ENCODE measurements around the gene HIPK2. TPM values are rescaled to one million over a fixed set of nuclear protein-coding genes. Genes with fewer than 3 reads are reported as not detected.

The HIPK2 gene
- total RNA-seq, 2 experiments from 2014 or later: 6.2 to 7.9 TPM

- Histone ChIP-seq H3K9me3 (ENCODE audit: low read length) (no peaks in the 10 kb centered on the region), H3K9me2 (ENCODE audit: insufficient read depth, low read length) (no peaks in the 10 kb centered on the region), H3K4me3 (ENCODE audit: low read depth, low read length, poor library complexity, severe bottlenecking) (no peak overlapping the region), H3K4me2 (ENCODE audit: low read length) (no peak overlapping the region), H3K27ac (ENCODE audit: low read depth, low read length, poor library complexity, severe bottlenecking) (no peak overlapping the region), H3K4me1 (ENCODE audit: insufficient read depth, low read length, poor library complexity, severe bottlenecking) (no peaks in the 10 kb centered on the region), H2AFZ (ENCODE audit: low read length) (no peak overlapping the region), H3K79me2 (ENCODE audit: insufficient read depth, low read depth, low read length) (no peaks in the 10 kb centered on the region), H3K36me3 (ENCODE audit: insufficient read depth, low read length) (no peaks in the 10 kb centered on the region), H4K20me1 (ENCODE audit: insufficient read depth, low read length) (no peaks in the 10 kb centered on the region)
- CTCF ChIA-PET (ENCODE audit: unreplicated experiment): no interaction called here
- BruUV-seq (replicated peaks): no TSS peak
- intact Hi-C loops (cut with micrococcal nuclease; ENCODE audit: unreplicated experiment): no loop called here
- no peak for DNase-seq (ENCODE audit: low spot score)
- POLR2A ChIA-PET: no interaction called here
- TF ChIP-seq CTCF (conservative IDR thresholded peaks at IDR 0.05; ENCODE audit: low read length) (no peak), EZH2phosphoT487 (IDR thresholded peaks at IDR 0.05; ENCODE audit: borderline replicate concordance, low read depth, low read length) (no peak)
Measured at GRCh38 chr7:139566736-139567646, 210.8 kb downstream of the HIPK2 start.

GRCh38 chr7:139566075-139566474 lies 211.7 kb downstream of the HIPK2 start:
- TF ChIP-seq EZH2phosphoT487 (IDR thresholded peaks at IDR 0.05; ENCODE audit: borderline replicate concordance, low read depth, low read length) (no peak), CTCF (conservative IDR thresholded peaks at IDR 0.05; ENCODE audit: low read length) (no peak)
- no peaks in the 10 kb centered on the region for H3K4me1 ChIP-seq (ENCODE audit: insufficient read depth, low read length, poor library complexity, severe bottlenecking)
- H3K27ac ChIP-seq (ENCODE audit: low read depth, low read length, poor library complexity, severe bottlenecking): no peak overlapping the region
- no peaks in the 10 kb centered on the region for H3K9me2 ChIP-seq (ENCODE audit: insufficient read depth, low read length)
- no peak overlapping the region for H2AFZ ChIP-seq (ENCODE audit: low read length)
- H3K9me3 ChIP-seq (ENCODE audit: low read length): no peaks in the 10 kb centered on the region
- POLR2A ChIA-PET: interaction anchor here (0.6 kb wide), 1 partner anchor 39 kb away, joined by 3 read pairs; no protein-coding TSS in a partner anchor
- no peak overlapping the region for H3K4me3 ChIP-seq (ENCODE audit: low read depth, low read length, poor library complexity, severe bottlenecking)
- intact Hi-C loops (cut with micrococcal nuclease; ENCODE audit: unreplicated experiment): no loop called here
- BruUV-seq (replicated peaks): no TSS peak
- CTCF ChIA-PET (ENCODE audit: unreplicated experiment): no interaction called here
- no peak overlapping the region for H3K4me2 ChIP-seq (ENCODE audit: low read length)
- H3K79me2 ChIP-seq (ENCODE audit: insufficient read depth, low read depth, low read length): no peaks in the 10 kb centered on the region
- no peaks in the 10 kb centered on the region for H4K20me1 ChIP-seq (ENCODE audit: insufficient read depth, low read length)
- no peaks in the 10 kb centered on the region for H3K36me3 ChIP-seq (ENCODE audit: insufficient read depth, low read length)
- no peak for DNase-seq (ENCODE audit: low spot score)

- H3K79me2 ChIP-seq (ENCODE audit: insufficient read depth, low read depth, low read length): no peaks in the 10 kb centered on the region
- no peaks in the 10 kb centered on the region for H3K36me3 ChIP-seq (ENCODE audit: insufficient read depth, low read length)
- ChIA-PET CTCF (ENCODE audit: unreplicated experiment) (no interaction called here), POLR2A (no interaction called here)
- H2AFZ ChIP-seq (ENCODE audit: low read length): no peak overlapping the region
- no peaks in the 10 kb centered on the region for H3K4me1 ChIP-seq (ENCODE audit: insufficient read depth, low read length, poor library complexity, severe bottlenecking)
- H3K9me3 ChIP-seq (ENCODE audit: low read length): no peaks in the 10 kb centered on the region
- no peaks in the 10 kb centered on the region for H4K20me1 ChIP-seq (ENCODE audit: insufficient read depth, low read length)
- no peak overlapping the region for H3K4me3 ChIP-seq (ENCODE audit: low read depth, low read length, poor library complexity, severe bottlenecking)
- no peak for DNase-seq (ENCODE audit: low spot score)
- H3K4me2 ChIP-seq (ENCODE audit: low read length): no peak overlapping the region
- TF ChIP-seq CTCF (conservative IDR thresholded peaks at IDR 0.05; ENCODE audit: low read length) (no peak), EZH2phosphoT487 (IDR thresholded peaks at IDR 0.05; ENCODE audit: borderline replicate concordance, low read depth, low read length) (no peak)
- no peak overlapping the region for H3K27ac ChIP-seq (ENCODE audit: low read depth, low read length, poor library complexity, severe bottlenecking)
- no TSS peak for BruUV-seq (replicated peaks)
- intact Hi-C loops (cut with micrococcal nuclease; ENCODE audit: unreplicated experiment): no loop called here
- H3K9me2 ChIP-seq (ENCODE audit: insufficient read depth, low read length): no peaks in the 10 kb centered on the region
Measured at GRCh38 chr7:139563856-139564255, 213.9 kb downstream of the HIPK2 start.
